Dendritic cell treated with granulocyte-macrophage colony-stimulating factor and Interleukin-4, amounts not matched to agents 40 ng/mL and 50 ng/mL, for 4 days (primary cell): ENCODE data around the gene DYNLL2.

Source experiments
- H3K27ac Mint-ChIP-seq: one replicate; pipeline ENCODE4 v1.8.0; 2022; ENCODE audit warnings: mild to moderate bottlenecking, mixed read lengths
- H3K27me3 Mint-ChIP-seq: one replicate; pipeline ENCODE4 v1.8.0; 2022; ENCODE audit warnings: mild to moderate bottlenecking, mixed read lengths
- H3K36me3 Mint-ChIP-seq: one replicate; pipeline ENCODE4 v1.8.0; 2022; ENCODE audit warnings: low read depth, mixed read lengths
- H3K4me1 Mint-ChIP-seq: one replicate; pipeline ENCODE4 v1.8.0; 2022; ENCODE audit warnings: low read depth, mixed read lengths
- H3K4me3 Mint-ChIP-seq: one replicate; pipeline ENCODE4 v1.8.0; 2022; ENCODE audit warnings: mild to moderate bottlenecking, moderate library complexity, mixed read lengths
- H3K9me3 Mint-ChIP-seq: one replicate; pipeline ENCODE4 v1.8.0; 2022; ENCODE audit warnings: mixed read lengths
- intact Hi-C: fragments of 100-400 bp; cut with micrococcal nuclease; formaldehyde crosslinking; loops from one replicate; pipeline ENCODE4 v1.15.0; 2022

The DYNLL2 gene

GRCh38 chr17:58083491-58084316 is 485 bp downstream of the DYNLL2 start:
- intact Hi-C loops: loop anchor here (2.0 kb wide), 1 partner anchor 77 kb away; the partner anchor contains the start of gene SRSF1
- Mint-ChIP-seq H3K36me3 (peaks cover 27% of the 10 kb centered on the region), H3K4me3 (peak overlapping the region; percentile 82), H3K9me3 (no peaks in the 10 kb centered on the region), H3K4me1 (peaks cover 32% of the 10 kb centered on the region), H3K27me3 (peaks cover 10% of the 10 kb centered on the region), H3K27ac (peak overlapping the region; percentile 55)

- peaks cover 5% of the 10 kb centered on the region for H3K27me3 Mint-ChIP-seq
- intact Hi-C loops: loop anchor here (2.0 kb wide), 1 partner anchor 78 kb away; the partner anchor contains the start of gene SRSF1
- H3K9me3 Mint-ChIP-seq: no peaks in the 10 kb centered on the region
- H3K27ac Mint-ChIP-seq: peak overlapping the region; percentile 55
- peaks cover 32% of the 10 kb centered on the region for H3K4me1 Mint-ChIP-seq
- peaks cover 35% of the 10 kb centered on the region for H3K36me3 Mint-ChIP-seq
- H3K4me3 Mint-ChIP-seq: peak overlapping the region; percentile 82
Observed at GRCh38 chr17:58084317-58084981, 1.2 kb downstream of the DYNLL2 start.

- Mint-ChIP-seq H3K27ac (no peak overlapping the region), H3K4me1 (peaks cover 32% of the 10 kb centered on the region), H3K9me3 (no peaks in the 10 kb centered on the region), H3K4me3 (peak overlapping the region; percentile 82), H3K36me3 (peaks cover 42% of the 10 kb centered on the region), H3K27me3 (no peaks in the 10 kb centered on the region)
- intact Hi-C loops: loop anchor here (2.0 kb wide), 1 partner anchor 78 kb away; the partner anchor contains the start of gene SRSF1
Observed at GRCh38 chr17:58085039-58085715, 2.0 kb downstream of the DYNLL2 start.

- intact Hi-C loops: no loop called here
- Mint-ChIP-seq H3K9me3 (no peaks in the 10 kb centered on the region), H3K27me3 (no peaks in the 10 kb centered on the region), H3K4me3 (no peak overlapping the region), H3K27ac (no peak overlapping the region), H3K4me1 (peaks cover 32% of the 10 kb centered on the region), H3K36me3 (peaks cover 60% of the 10 kb centered on the region)
Observed at GRCh38 chr17:58086953-58087352, 3.7 kb downstream of the DYNLL2 start.

DNA sequence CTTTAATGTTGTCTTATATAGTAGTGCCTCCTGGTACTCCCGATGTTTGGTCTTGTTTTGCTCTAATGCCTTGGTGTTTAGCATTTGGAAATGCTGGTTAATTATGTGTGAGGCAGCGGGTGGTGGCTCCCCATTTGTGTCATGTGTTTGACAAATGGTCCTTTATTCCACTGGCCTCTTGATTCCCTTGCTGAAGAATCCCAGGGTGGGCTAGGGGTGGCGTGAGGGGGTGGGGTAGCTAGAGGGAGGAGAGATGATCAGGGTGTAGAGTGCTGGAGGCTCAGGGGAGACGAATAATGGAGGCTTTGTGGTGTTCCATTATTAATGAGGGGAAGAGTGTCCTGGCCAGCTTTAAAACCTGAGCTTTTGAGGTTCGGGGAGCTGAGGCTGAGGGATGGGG is 5.4 kb downstream of the DYNLL2 start:
- Mint-ChIP-seq H3K27me3 (no peaks in the 10 kb centered on the region), H3K4me1 (peaks cover 26% of the 10 kb centered on the region), H3K36me3 (peaks cover 77% of the 10 kb centered on the region), H3K4me3 (no peak overlapping the region), H3K9me3 (no peaks in the 10 kb centered on the region), H3K27ac (no peak overlapping the region)
- intact Hi-C loops: no loop called here

DNA sequence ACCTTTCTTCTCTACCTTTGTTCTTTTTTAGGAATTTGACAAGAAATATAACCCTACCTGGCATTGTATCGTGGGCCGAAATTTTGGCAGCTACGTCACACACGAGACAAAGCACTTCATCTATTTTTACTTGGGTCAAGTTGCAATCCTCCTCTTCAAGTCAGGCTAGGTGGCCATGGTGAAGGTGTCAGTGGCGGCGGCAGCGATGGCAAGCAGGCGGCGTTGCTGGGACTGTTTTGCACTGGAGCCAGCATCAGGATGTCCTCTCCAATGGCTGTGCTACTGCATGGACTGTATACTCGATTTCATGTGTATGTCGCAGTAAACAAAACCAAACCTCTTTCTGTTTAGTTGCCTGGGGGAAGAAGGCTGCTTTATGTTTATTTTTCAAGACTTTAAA is 5.9 kb downstream of the DYNLL2 start:
- intact Hi-C loops: no loop called here
- no peak overlapping the region for H3K4me3 Mint-ChIP-seq
- no peak overlapping the region for H3K27ac Mint-ChIP-seq
- peaks cover 29% of the 10 kb centered on the region for H3K4me1 Mint-ChIP-seq
- no peaks in the 10 kb centered on the region for H3K27me3 Mint-ChIP-seq
- peaks cover 78% of the 10 kb centered on the region for H3K36me3 Mint-ChIP-seq
- no peaks in the 10 kb centered on the region for H3K9me3 Mint-ChIP-seq

- intact Hi-C loops: no loop called here
- Mint-ChIP-seq H3K4me3 (no peak overlapping the region), H3K9me3 (no peaks in the 10 kb centered on the region), H3K27ac (no peak overlapping the region), H3K36me3 (peaks cover 75% of the 10 kb centered on the region), H3K4me1 (peaks cover 22% of the 10 kb centered on the region), H3K27me3 (no peaks in the 10 kb centered on the region)
Observed at GRCh38 chr17:58091024-58091567, 7.9 kb downstream of the DYNLL2 start.

DNA sequence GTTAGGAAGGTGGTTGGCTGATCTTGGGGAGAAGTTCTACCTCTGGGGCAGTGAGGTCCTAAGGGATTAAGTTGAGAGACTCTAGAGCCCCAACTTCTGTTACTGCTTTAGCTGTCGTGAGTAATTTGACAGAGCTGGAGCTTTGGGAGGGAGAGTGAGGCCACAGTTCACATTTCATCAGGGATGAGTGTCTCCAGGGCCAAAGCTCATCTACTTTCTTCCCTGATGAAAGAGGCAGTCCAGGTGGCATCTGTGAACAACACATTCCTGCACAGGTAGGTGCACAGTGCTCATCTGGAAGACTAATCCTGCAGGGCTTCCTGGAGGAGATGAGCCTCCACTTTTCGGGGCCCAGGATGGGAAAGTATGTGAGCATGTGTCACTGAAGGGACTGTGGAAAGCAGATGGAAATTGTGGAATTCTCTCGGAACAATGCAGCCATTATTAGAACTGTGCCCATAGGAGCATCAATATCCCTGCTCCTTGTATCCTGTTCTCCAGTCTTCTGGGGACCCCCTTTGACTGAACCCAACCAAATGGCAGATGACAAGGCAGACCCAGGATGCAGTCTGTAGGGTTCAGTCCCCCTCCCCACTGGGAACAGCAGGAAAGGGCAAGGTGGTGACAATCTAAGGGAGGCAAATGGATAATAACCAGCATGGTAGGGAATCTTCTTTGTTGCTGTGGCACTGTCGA is 9.0 kb downstream of the DYNLL2 start:
- Mint-ChIP-seq H3K9me3 (no peaks in the 10 kb centered on the region), H3K36me3 (peaks cover 68% of the 10 kb centered on the region), H3K4me1 (peaks cover 14% of the 10 kb centered on the region), H3K27me3 (no peaks in the 10 kb centered on the region), H3K4me3 (no peak overlapping the region), H3K27ac (no peak overlapping the region)
- intact Hi-C loops: no loop called here

DNA sequence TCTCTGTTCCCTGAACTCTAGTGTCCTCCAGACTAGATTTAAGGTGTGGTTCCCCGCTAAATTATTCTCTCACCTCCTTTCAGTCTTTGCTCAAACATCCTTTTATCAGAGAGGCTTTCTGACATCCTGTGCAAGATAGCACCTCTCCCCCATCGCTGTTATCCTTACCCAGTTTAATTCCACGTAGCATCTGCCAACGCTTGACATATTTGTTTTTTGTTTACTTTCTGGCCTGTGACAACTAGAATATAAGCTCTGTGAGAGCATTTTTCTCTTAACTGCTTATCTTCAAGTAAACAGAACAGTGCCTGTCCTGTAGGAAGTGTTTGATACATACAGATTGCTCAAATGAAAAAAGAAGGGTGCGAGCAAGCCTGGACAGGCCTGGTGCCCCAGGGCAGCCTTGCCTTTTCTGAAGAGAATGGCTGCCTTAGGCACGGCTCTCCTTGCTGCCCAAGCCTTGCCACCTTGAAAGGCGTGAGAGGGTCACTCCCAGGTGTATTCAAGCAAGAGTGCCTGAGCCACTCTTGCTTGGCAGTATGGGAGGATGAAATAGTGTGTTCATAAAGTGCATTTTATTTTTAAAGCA is 9.7 kb downstream of the DYNLL2 start:
- Mint-ChIP-seq H3K4me1 (peaks cover 20% of the 10 kb centered on the region), H3K27me3 (no peaks in the 10 kb centered on the region), H3K36me3 (peaks cover 62% of the 10 kb centered on the region), H3K4me3 (no peak overlapping the region), H3K27ac (no peak overlapping the region), H3K9me3 (no peaks in the 10 kb centered on the region)
- intact Hi-C loops: no loop called here

DNA sequence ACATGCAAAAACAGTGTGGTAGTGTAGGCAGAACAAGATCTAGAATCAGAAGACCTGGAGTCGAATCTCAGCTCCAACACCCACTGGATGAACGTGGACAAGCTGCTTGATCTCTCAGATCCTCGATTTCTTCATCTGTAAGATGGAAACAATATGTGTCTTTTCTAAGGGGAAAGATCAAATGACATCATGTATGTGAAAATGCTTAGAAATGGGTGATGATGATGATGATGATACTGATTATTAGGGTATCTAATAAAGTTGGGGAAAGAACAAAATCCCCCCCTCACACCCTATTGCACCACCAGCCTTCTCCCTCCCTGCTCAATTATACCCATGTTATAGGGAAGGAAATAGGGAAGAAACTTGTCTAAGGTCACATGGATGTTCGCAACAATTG is 10.9 kb downstream of the DYNLL2 start:
- intact Hi-C loops: no loop called here
- Mint-ChIP-seq H3K9me3 (no peaks in the 10 kb centered on the region), H3K4me1 (peaks cover 20% of the 10 kb centered on the region), H3K4me3 (no peak overlapping the region), H3K36me3 (peaks cover 50% of the 10 kb centered on the region), H3K27ac (no peak overlapping the region), H3K27me3 (no peaks in the 10 kb centered on the region)

DNA sequence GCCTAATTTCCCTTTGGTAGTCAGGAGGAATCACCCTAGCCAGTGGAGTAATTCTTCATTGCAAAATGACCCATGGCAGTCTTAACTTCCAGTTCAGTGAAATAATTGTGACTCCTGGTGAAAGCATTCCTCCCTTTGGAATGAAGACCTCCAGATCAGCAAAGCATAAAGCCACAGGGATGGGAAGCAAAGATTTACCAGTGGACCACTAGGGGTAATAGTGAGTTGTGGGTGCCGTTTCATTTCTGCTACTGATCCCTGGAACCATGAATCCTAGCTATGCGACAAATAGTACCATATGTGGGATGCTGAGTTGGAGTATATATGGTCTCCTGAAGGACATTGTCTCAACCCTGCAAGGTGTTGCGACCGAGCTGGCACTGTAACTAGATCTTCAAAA is 13.7 kb downstream of the DYNLL2 start:
- H3K9me3 Mint-ChIP-seq: no peaks in the 10 kb centered on the region
- intact Hi-C loops: no loop called here
- H3K4me3 Mint-ChIP-seq: no peak overlapping the region
- H3K4me1 Mint-ChIP-seq: peaks cover 20% of the 10 kb centered on the region
- peaks cover 22% of the 10 kb centered on the region for H3K36me3 Mint-ChIP-seq
- H3K27ac Mint-ChIP-seq: no peak overlapping the region
- peaks cover 10% of the 10 kb centered on the region for H3K27me3 Mint-ChIP-seq

DNA sequence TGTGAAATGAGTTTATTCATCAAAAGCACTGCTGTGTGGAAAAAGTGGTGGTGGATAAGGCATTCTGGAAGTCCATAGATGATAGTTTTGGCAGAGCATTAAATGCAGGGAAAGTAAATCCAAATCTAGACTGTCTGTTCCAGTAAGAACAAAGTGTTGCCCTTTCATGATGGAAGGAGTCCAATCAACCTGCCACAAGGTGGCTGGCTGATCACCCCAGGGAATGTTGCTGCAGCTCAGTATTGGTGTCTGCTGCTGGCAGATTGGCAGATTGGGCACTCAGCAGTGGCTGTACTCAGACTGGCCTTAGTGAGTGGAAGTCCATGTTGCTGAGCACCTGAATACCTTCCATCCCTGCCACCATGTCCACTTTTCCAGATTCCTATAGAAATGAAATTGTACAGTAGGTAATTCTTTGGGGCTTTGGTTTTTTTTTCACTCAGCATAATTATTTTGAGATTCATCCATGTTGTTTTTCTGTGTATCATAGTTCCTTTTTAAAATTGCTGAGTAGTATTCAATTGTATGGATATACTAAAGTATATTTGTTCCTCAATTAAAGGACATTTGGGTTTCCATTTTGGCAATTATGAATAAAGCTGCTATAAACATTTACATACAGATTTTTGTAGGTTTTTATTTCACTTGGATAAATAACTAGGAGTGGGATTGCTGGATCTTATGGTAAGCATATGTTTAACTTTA is 14.3 kb downstream of the DYNLL2 start:
- intact Hi-C loops: no loop called here
- H3K4me1 Mint-ChIP-seq: peaks cover 20% of the 10 kb centered on the region
- peaks cover 16% of the 10 kb centered on the region for H3K36me3 Mint-ChIP-seq
- no peak overlapping the region for H3K27ac Mint-ChIP-seq
- H3K4me3 Mint-ChIP-seq: no peak overlapping the region
- peaks cover 10% of the 10 kb centered on the region for H3K27me3 Mint-ChIP-seq
- no peaks in the 10 kb centered on the region for H3K9me3 Mint-ChIP-seq

GRCh38 chr17:58100506-58100905 is 17.3 kb downstream of the DYNLL2 start:
- H3K4me1 Mint-ChIP-seq: peaks cover 7% of the 10 kb centered on the region

More at GRCh38 chr17:58100506-58100905, 17.3 kb downstream of the DYNLL2 start:
- Mint-ChIP-seq H3K27me3 (peaks cover 15% of the 10 kb centered on the region), H3K4me3 (no peak overlapping the region), H3K27ac (no peak overlapping the region), H3K36me3 (no peaks in the 10 kb centered on the region), H3K9me3 (no peaks in the 10 kb centered on the region)
- intact Hi-C loops: no loop called here
